ENCODE results near the gene RCOR1.
A peak's percentile ranks its signal among the peaks of the same experiment; 100 is the strongest.
"Not testable (repeated sequence)": the region's sequence is repeated elsewhere in the genome, so short reads cannot be mapped to it uniquely, and the experiment has no call there.

Gene RCOR1

DNA sequence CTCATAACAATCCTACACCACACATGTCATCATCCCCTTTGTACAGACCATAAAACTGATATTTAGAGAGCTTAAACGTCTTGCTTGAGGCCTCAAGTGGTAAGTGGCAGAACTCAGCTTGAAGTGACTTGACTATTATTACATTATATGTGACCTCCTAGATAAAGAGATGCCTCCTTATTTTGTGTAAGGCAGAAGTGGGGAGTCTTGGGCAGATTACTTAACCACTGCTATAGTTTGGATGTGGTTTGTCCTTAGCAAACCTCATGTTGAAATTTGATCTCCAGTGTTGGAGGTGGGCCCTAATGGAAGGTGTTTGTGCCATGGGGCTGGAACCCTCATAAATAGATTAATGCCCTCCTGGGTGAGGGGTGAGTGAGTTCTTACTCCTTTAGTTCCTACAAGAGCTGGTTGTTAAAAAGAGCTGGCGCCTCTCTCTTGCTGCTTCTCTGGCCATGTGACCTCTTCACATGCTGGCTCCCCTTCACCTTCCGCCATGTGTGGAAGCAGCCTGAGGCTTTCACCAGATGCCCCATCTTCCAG lies 37.4 kb downstream of the RCOR1 start:
- DNase-seq (ENCODE audit: low read depth in 2 of 2), result no peak

GRCh38 chr14:102630405-102630804 lies 38.0 kb downstream of the RCOR1 start:
- DNase-seq (ENCODE audit: low read depth in 2 of 2), result no peak

- no peak for DNase-seq (ENCODE audit: low read depth in 2 of 2)
These were observed 38.4 kb downstream of the RCOR1 start for GRCh38 chr14:102630881-102631280.

GRCh38 chr14:102633906-102634595 lies 41.6 kb downstream of the RCOR1 start:
- DNase-seq (ENCODE audit: low read depth in 2 of 2), result no peak

- DNase-seq (ENCODE audit: low read depth in 2 of 2), result not testable (repeated sequence)
These were observed 47.2 kb downstream of the RCOR1 start for GRCh38 chr14:102639611-102640010.

DNA sequence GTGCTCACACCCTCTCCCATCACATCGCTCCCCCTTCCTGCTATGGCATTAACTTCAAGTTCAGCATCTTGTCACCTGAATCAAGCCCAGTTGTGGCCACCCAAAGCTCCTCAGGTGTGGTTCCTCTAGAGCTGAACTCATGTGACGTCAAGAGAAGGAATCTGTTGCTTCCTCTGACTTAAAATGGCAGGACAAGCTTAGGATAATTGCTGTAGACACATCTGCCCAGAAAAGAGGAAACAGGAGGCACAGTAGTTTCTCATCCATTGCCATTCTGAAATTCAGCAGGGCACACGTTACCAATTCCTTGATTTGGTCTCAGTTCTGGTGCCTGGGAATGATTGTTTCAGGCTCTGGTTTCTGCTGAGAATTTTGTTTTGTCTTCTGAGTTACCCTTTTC lies 52.1 kb downstream of the RCOR1 start:
- no peak for DNase-seq (ENCODE audit: low read depth in 2 of 2)

DNA sequence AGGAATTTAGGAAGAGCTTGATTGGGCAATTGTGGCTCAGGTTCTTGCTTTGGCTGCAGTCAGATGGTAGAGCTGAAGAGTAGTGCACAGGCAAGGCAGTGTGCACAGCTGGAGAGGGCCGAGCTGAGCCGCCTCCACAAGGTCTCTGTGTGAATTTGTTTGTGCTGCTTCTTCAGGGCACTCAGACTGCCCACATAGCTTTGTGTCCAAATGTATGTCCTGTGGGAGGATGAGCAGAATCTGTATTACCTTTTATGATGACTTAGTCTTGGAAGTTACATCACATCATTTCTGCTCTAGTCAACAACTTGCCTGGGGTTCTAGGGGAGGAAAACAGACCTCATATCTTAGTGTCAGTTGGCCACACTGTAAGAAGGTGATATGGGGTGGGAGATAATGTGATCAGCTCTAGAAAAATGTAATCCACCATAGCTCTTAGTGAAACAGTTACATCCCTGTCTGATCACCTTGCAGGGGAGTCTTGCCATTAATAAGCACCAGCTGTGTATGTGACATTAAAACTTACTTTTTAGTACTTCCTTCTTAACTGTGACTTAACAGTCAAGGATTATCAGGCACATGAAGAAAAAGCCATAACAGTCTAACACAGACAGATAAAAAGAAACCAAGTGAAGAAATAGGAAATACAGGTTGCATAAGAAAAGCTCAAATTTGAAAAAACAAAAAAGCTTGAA lies 53.4 kb downstream of the RCOR1 start:
- no peak for DNase-seq (ENCODE audit: low read depth in 2 of 2)

DNA sequence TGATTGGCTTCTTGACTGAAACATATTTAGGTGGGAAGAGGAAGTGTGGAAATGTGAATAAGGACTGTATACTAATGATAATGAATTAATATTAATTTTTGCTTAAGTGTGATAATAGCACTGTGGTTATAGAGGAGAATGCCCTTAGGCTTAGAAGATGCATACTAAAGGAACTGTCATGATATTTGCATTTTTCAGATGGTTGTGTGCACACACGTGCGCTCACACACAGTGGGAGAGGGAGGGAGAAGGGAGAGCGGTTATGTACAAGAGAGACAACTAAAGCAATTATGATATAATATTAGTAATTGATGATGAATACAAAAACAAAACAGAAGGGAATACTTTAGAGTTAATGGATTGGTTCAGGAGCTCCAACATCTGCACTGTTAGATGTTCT lies 54.2 kb downstream of the RCOR1 start:
- DNase-seq (ENCODE audit: low read depth in 2 of 2), result no peak

DNA sequence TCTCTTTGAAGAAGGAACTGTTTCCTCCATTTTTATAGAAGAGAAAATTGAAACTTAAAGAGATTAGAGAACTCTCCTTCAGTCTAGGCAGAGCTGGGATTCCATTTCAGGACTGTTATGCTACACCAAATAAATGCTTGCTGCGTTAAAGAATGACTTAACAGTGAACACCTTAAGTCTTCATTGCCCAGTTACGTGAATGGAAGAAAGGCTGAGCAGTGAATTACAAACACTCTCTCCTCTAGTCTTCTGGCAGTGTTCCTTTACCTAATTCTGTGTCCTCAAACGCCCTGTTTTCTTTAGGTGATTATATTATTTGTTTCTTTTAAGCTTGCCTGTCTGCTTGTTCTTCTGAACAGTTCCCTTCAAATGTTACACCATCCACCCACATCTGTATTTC lies 59.7 kb downstream of the RCOR1 start:
- no peak for DNase-seq (ENCODE audit: low read depth in 2 of 2)

DNA sequence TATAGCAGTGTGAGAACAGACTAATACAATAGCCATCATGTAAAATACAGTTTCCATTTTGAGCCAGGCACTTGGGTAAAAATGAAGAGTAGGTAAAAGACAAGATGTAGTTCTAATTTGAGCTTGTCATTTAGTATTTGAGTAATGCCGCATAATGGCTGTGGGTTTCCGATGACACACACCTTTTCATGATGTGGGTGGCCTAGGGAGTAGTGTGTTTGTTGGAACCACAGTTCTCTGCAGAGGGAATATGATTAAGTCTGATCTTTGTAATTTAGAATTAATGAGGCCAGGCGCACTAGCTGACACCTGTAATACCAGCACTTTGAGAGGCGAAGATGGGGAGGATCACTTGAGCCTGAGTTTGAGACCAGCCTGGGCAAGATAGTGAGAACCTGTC lies 61.8 kb downstream of the RCOR1 start:
- DNase-seq (ENCODE audit: low read depth in 2 of 2), result no peak

- DNase-seq (ENCODE audit: low read depth in 2 of 2), result peak; percentile 15 to 23
These were observed 62.7 kb downstream of the RCOR1 start for GRCh38 chr14:102655137-102655536.

GRCh38 chr14:102659797-102660196 lies 67.3 kb downstream of the RCOR1 start:
- peak; percentile 27 to 33 for DNase-seq (ENCODE audit: low read depth in 2 of 2)

GRCh38 chr14:102661614-102662013 lies 69.2 kb downstream of the RCOR1 start:
- DNase-seq (ENCODE audit: low read depth in 2 of 2), result no peak

DNA sequence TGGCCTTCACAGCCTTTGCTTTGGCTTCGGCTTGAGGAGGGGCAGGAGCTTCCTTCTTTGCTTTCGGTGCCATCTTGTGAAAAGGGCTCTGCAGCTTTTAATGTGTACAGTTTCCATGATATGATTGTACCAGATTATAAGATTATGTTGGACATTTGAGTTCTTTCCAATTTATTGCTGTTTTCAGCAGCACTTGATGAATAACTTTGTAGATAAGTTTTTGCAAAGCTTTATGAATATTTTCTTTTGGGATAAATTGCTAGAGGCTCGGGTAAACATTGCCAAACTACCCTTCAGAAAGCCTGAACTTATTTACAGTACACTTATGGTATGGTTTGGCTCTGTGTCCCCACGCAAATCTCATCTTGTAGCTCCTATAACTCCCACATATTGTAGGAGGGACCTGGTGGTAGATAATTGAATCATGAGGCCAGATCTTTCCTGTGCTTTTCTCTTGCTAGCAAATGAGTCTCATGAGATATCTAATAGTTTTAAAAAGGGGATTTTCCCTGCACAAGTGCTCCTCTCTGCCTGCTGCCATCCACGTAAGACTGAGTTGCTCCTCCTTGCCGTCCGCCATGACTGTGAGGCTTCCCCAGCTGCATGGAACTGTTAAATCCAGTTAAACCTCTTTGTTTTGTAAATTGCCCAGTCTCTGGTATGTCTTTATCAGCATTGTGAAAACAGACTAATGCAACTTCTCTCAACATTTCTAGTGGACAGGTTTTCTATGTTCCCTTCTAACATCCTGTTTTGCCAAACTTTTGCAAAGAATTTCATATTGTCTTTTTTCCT lies 70.4 kb downstream of the RCOR1 start:
- no peak for DNase-seq (ENCODE audit: low read depth in 2 of 2)

GRCh38 chr14:102663440-102663839 lies 71.0 kb downstream of the RCOR1 start:
- no peak for DNase-seq (ENCODE audit: low read depth in 2 of 2)

- no peak for DNase-seq (ENCODE audit: low read depth in 2 of 2)
These were observed 73.2 kb downstream of the RCOR1 start for GRCh38 chr14:102665621-102666020.

GRCh38 chr14:102666635-102667034 lies 74.2 kb downstream of the RCOR1 start:
- DNase-seq (ENCODE audit: low read depth in 2 of 2), result no peak

DNA sequence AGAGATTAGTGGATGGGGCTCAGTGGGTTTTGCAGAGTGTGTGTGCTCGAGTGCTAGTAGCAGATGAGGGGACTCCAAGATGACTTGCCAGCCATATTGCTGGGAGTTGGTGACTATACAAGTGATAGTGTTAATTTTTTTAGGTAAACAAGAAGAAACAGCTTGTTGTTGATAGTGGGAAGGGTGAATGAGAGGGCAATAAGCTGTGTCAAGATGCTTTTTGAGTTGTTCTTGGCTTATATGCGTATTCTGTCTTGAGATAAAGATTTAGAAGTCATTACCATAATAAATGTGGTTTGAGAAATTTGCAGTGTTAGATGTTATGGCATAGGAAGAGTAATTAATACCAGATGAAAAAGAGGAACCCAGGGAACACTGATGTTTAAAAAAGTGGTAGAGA lies 75.3 kb downstream of the RCOR1 start:
- DNase-seq (ENCODE audit: low read depth in 2 of 2), result peak in 1 of 2 experiments; percentile 6

DNA sequence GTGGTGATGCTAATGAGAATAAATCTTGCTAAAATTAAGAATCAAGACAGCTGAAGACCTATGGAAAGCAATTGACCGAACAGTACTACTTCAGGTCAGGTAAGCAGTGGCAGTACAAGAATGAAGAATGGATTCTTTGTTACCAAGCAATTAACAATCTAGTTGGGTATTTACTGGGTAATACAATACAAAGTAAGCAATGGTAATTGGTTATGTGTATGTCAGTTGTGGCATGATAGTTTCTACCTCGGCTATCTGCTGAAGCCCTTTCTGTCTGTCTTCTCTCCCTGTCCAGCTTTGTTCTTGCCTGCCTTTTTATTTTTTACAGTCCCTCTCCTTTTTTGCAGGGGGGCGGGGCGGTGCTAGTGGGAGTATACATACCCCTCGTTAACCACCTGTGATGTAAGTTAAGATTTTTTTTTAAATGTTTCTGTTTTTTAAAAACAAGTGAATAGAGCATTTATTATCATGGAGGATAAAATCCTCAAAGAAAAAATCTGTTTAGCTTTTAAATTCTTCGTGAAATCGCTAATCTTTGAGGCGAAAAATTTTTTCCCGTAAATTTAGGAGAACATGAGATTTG lies 75.9 kb downstream of the RCOR1 start:
- DNase-seq (ENCODE audit: low read depth in 2 of 2), result no peak

DNA sequence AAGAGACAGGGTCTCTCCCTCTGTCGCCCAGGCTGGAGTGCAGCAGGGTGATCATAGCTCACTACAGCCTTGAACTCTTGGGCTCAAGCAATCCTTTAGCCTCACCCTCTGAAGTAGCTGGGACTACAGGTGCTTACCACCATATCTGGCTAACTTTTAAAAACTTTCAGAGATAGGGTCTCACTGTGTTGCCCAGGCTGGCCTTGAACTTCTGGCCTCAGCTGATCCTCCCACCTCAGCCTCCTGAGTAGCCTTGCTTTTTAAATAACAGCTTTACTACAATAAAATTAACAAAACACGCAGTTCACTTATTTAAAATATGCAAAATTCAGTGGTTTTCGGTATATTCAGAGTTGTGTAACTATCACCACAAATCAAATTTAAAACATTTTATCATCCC lies 79.0 kb downstream of the RCOR1 start:
- DNase-seq (ENCODE audit: low read depth in 2 of 2), result no peak

DNA sequence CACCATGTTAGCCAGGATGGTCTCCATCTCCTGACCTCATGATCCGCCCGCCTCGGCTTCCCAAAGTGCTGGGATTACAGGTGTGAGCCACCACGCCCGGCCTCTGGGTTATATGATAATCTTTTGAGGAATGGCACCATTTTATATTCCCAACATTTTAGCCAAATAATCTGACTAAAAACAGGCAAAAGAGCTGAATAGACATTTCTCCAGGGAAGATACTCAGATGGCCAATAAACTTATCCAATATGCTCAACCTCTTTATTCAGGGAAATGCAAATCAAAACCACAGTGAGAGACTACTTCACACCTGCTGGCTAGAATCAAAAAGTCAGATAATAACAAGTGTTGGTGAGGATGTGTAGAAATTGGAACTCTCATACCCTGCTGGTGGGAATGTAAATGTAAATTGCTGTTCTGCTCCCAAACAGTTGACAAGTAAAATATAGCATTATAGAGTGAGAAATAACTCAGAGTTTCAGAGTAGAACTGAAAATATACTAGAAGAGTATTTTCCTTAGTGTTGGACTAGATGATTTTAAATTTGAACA lies 80.0 kb downstream of the RCOR1 start:
- DNase-seq (ENCODE audit: low read depth in 2 of 2), result no peak

DNA sequence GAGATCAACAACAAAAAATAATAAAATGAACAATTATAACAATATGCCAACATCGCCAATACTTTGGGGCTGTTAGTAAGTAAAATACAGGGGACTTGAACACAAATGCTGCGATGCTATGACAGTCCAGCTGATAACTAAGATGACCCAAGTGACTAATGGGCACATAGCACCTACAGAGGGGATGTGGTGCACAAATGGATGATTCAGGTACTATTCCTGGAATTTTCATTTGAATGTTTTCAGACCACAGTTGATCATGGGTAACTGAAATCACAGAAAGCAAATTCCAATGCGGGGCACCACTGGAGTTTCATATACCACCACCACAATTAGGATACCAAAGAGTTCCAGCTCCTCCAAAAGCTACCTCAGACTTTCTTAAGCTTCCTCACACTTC lies 82.9 kb downstream of the RCOR1 start:
- no peak for DNase-seq (ENCODE audit: low read depth in 2 of 2)
